ENCODE measurements around the gene UPK3A.
"Not testable (repeated sequence)": the region's sequence is repeated elsewhere in the genome, so short reads cannot be mapped to it uniquely, and the experiment has no call there.

UPK3A gene

DNA sequence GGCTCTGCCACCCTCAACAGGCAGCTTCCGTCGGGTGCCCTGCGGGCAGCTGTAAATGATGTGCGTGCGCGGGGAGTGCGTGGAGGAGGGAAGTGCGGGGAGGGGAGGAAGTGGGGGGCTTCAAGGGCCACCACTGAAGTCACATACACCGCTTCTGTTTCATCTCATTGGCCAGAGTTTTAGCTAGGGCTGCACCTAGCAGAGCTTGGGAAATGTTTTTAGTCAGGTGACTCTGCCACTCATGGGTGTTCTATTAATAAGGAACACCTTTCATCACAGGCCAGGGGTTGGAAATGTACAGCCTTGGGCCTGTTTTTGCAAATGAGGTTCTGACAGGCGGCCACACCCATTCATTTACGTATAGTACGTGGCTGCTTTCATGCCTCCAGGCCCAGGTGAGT, 39.6 kb downstream of the UPK3A start:
- Histone ChIP-seq H3K4me3 (IDR thresholded peaks at IDR 0.05; ENCODE audit: insufficient read depth, low read depth, low read length) (no peak overlapping the region), H3K4me2 (no peak overlapping the region), H2AFZ (ENCODE audit: low read depth) (no peak overlapping the region), H3K36me3 (ENCODE audit: insufficient read depth) (no peaks in the 10 kb centered on the region), H3K27me3 (ENCODE audit: insufficient read depth, low read depth) (no peaks in the 10 kb centered on the region), H3K79me2 (ENCODE audit: insufficient read depth, low read depth) (peaks cover 34% of the 10 kb centered on the region), H4K20me1 (ENCODE audit: insufficient read depth) (no peaks in the 10 kb centered on the region), H3K27ac (no peak overlapping the region), H3K9ac (no peak overlapping the region), H3K4me1 (ENCODE audit: low read depth, poor library complexity, severe bottlenecking) (peaks cover 23% of the 10 kb centered on the region)
- TF ChIP-seq CTCF (conservative IDR thresholded peaks at IDR 0.05; ENCODE audit: low read depth, low read length): no peak

GRCh38 chr22:45328261-45328660, 43.5 kb downstream of the UPK3A start:
- H3K9ac ChIP-seq; H3K4me3 ChIP-seq (IDR thresholded peaks at IDR 0.05; ENCODE audit: insufficient read depth, low read depth, low read length); H3K36me3 ChIP-seq (ENCODE audit: insufficient read depth); H3K27ac ChIP-seq; H3K79me2 ChIP-seq (ENCODE audit: insufficient read depth, low read depth); H4K20me1 ChIP-seq (ENCODE audit: insufficient read depth); H3K4me2 ChIP-seq; H2AFZ ChIP-seq (ENCODE audit: low read depth); H3K4me1 ChIP-seq (ENCODE audit: low read depth, poor library complexity, severe bottlenecking); H3K27me3 ChIP-seq (ENCODE audit: insufficient read depth, low read depth): not testable (repeated sequence)

GRCh38 chr22:45328822-45329529, 44.2 kb downstream of the UPK3A start:
- no peak overlapping the region for H3K4me3 ChIP-seq (IDR thresholded peaks at IDR 0.05; ENCODE audit: insufficient read depth, low read depth, low read length)
- H3K27ac ChIP-seq: no peak overlapping the region
- H3K4me1 ChIP-seq (ENCODE audit: low read depth, poor library complexity, severe bottlenecking): peaks cover 2% of the 10 kb centered on the region
- H3K36me3 ChIP-seq (ENCODE audit: insufficient read depth): no peaks in the 10 kb centered on the region
- H2AFZ ChIP-seq (ENCODE audit: low read depth): no peak overlapping the region
- H3K27me3 ChIP-seq (ENCODE audit: insufficient read depth, low read depth): no peaks in the 10 kb centered on the region
- no peak overlapping the region for H3K4me2 ChIP-seq
- H4K20me1 ChIP-seq (ENCODE audit: insufficient read depth): no peaks in the 10 kb centered on the region
- no peak overlapping the region for H3K9ac ChIP-seq
- no peak for TF ChIP-seq CTCF (conservative IDR thresholded peaks at IDR 0.05; ENCODE audit: low read depth, low read length)
- no peaks in the 10 kb centered on the region for H3K79me2 ChIP-seq (ENCODE audit: insufficient read depth, low read depth)

GRCh38 chr22:45329530-45329936, 44.8 kb downstream of the UPK3A start:
- Histone ChIP-seq H3K36me3 (ENCODE audit: insufficient read depth) (no peaks in the 10 kb centered on the region), H2AFZ (ENCODE audit: low read depth) (no peak overlapping the region), H3K79me2 (ENCODE audit: insufficient read depth, low read depth) (no peaks in the 10 kb centered on the region), H3K4me2 (no peak overlapping the region), H4K20me1 (ENCODE audit: insufficient read depth) (no peaks in the 10 kb centered on the region), H3K4me3 (IDR thresholded peaks at IDR 0.05; ENCODE audit: insufficient read depth, low read depth, low read length) (no peak overlapping the region), H3K27ac (no peak overlapping the region), H3K27me3 (ENCODE audit: insufficient read depth, low read depth) (no peaks in the 10 kb centered on the region), H3K4me1 (ENCODE audit: low read depth, poor library complexity, severe bottlenecking) (peaks cover 7% of the 10 kb centered on the region), H3K9ac (no peak overlapping the region)
- no peak for TF ChIP-seq CTCF (conservative IDR thresholded peaks at IDR 0.05; ENCODE audit: low read depth, low read length)

- H2AFZ ChIP-seq (ENCODE audit: low read depth): no peak overlapping the region
- no peak for TF ChIP-seq CTCF (conservative IDR thresholded peaks at IDR 0.05; ENCODE audit: low read depth, low read length)
- H3K27ac ChIP-seq: no peak overlapping the region
- H3K27me3 ChIP-seq (ENCODE audit: insufficient read depth, low read depth): no peaks in the 10 kb centered on the region
- peaks cover 7% of the 10 kb centered on the region for H3K4me1 ChIP-seq (ENCODE audit: low read depth, poor library complexity, severe bottlenecking)
- no peak overlapping the region for H3K4me2 ChIP-seq
- H3K4me3 ChIP-seq (IDR thresholded peaks at IDR 0.05; ENCODE audit: insufficient read depth, low read depth, low read length): no peak overlapping the region
- no peak overlapping the region for H3K9ac ChIP-seq
- H3K36me3 ChIP-seq (ENCODE audit: insufficient read depth): no peaks in the 10 kb centered on the region
- no peaks in the 10 kb centered on the region for H4K20me1 ChIP-seq (ENCODE audit: insufficient read depth)
- H3K79me2 ChIP-seq (ENCODE audit: insufficient read depth, low read depth): no peaks in the 10 kb centered on the region
These were observed 45.8 kb downstream of the UPK3A start for GRCh38 chr22:45330548-45330947.
